ENCODE data around the gene PNPLA2.

The PNPLA2 gene

DNA sequence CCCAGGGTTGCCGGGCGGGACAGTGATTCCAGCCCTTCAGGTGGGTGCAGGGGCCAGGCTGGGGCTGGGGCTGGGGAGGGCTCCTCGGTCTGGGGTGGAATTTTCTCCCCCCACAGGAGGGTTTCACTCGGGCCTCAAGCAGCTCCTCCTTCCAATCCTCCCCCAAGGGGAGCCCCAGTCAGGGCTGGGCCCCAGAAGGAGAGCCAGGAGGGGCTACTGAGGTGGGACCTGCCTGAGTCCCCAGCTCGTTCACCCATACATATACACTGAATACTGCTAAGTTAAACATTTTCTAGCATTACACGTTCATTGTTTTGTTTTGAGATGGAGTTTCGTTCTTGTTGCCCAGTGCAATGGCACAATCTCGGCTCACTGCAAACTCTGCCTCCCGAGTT lies 7.5 kb downstream of the PNPLA2 start:
- no peak for ATAC-seq
- TF ChIP-seq ZFP30 (CRISPR knock-in tag; IDR thresholded peaks at IDR 0.05) (no peak), ARNTL (CRISPR knock-in tag; IDR thresholded peaks at IDR 0.05; ENCODE audit: borderline replicate concordance, low read depth) (no peak)
- TF ChIP-seq, protein P1, sequence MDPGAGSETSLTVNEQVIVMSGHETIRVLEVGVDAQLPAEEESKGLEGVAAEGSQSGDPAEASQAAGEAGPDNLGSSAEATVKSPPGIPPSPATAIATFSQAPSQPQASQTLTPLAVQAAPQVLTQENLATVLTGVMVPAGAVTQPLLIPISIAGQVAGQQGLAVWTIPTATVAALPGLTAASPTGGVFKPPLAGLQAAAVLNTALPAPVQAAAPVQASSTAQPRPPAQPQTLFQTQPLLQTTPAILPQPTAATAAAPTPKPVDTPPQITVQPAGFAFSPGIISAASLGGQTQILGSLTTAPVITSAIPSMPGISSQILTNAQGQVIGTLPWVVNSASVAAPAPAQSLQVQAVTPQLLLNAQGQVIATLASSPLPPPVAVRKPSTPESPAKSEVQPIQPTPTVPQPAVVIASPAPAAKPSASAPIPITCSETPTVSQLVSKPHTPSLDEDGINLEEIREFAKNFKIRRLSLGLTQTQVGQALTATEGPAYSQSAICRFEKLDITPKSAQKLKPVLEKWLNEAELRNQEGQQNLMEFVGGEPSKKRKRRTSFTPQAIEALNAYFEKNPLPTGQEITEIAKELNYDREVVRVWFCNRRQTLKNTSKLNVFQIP (CRISPR knock-in tag; IDR thresholded peaks at IDR 0.05; ENCODE audit: borderline replicate concordance, low read depth): no peak

GRCh38 chr11:826836-827145 lies 8.1 kb downstream of the PNPLA2 start:
- TF ChIP-seq ZC3H10 (CRISPR knock-in tag; IDR thresholded peaks at IDR 0.05): no peak
- TF ChIP-seq TSHZ2 (CRISPR knock-in tag; IDR thresholded peaks at IDR 0.05): no peak
- TF ChIP-seq, protein P2, sequence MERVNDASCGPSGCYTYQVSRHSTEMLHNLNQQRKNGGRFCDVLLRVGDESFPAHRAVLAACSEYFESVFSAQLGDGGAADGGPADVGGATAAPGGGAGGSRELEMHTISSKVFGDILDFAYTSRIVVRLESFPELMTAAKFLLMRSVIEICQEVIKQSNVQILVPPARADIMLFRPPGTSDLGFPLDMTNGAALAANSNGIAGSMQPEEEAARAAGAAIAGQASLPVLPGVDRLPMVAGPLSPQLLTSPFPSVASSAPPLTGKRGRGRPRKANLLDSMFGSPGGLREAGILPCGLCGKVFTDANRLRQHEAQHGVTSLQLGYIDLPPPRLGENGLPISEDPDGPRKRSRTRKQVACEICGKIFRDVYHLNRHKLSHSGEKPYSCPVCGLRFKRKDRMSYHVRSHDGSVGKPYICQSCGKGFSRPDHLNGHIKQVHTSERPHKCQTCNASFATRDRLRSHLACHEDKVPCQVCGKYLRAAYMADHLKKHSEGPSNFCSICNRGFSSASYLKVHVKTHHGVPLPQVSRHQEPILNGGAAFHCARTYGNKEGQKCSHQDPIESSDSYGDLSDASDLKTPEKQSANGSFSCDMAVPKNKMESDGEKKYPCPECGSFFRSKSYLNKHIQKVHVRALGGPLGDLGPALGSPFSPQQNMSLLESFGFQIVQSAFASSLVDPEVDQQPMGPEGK (CRISPR knock-in tag; IDR thresholded peaks at IDR 0.05; ENCODE audit: borderline replicate concordance): no peak
- TF ChIP-seq OSR1 (CRISPR knock-in tag; IDR thresholded peaks at IDR 0.05): no peak
- no peak for TF ChIP-seq ZNF8 (CRISPR knock-in tag; IDR thresholded peaks at IDR 0.05)
- TF ChIP-seq GLIS3 (CRISPR knock-in tag; IDR thresholded peaks at IDR 0.05): no peak
- TF ChIP-seq CREB5 (CRISPR knock-in tag; IDR thresholded peaks at IDR 0.05; ENCODE audit: low read depth): no peak
- TF ChIP-seq PPARA (CRISPR knock-in tag; IDR thresholded peaks at IDR 0.05; ENCODE audit: borderline replicate concordance): no peak
- TF ChIP-seq SNAI2 (CRISPR knock-in tag; IDR thresholded peaks at IDR 0.05): no peak
- no peak for TF ChIP-seq ZFP30 (CRISPR knock-in tag; IDR thresholded peaks at IDR 0.05)
- TF ChIP-seq ESRRG (CRISPR knock-in tag; IDR thresholded peaks at IDR 0.05): no peak
- ATAC-seq: no peak

DNA sequence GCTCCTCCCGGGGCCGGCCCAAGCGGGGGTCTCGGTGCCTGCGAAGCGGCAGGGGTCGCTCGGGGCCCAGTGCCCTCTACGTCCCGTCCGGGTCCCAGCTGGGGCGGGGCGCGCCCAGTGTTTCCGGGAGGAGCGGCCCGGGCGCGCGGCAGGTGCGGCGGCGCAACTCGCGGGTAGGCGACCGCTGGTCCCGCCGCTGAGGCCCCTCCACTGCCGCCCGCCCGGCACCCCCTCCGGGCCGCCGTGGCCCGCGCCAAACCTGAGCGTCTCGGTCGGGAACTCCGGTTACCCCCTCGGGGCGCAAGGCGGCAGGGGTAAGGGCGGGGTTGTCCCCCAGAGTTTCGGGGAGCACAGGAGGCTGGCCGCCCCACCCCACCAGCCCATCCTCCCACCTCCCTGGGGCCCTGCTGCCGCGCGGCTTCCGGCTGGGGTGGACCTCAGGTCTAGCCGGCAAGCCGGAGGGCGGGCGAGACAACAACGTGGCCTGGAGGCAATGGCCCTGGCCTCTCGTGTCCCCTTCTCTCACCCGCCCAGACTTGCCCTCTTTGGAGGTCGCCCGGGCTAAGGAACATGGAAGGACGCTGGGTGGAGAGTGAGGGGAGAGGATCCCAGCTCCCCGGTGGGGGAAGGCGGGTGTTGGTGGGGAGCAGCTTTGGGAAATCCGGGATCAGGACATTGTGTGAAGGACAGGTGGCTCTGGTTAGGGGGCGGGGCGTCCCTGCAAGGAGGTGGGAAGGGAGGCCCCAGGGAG lies 8.6 kb downstream of the PNPLA2 start:
- no peak for ATAC-seq
- TF ChIP-seq ZC3H10 (CRISPR knock-in tag; IDR thresholded peaks at IDR 0.05) (no peak), ZNF565 (CRISPR knock-in tag; conservative IDR thresholded peaks at IDR 0.05; ENCODE audit: low read depth) (no peak), CSDC2 (CRISPR knock-in tag; IDR thresholded peaks at IDR 0.05) (no peak), PPARA (CRISPR knock-in tag; IDR thresholded peaks at IDR 0.05; ENCODE audit: borderline replicate concordance) (no peak), CREB5 (CRISPR knock-in tag; IDR thresholded peaks at IDR 0.05; ENCODE audit: low read depth) (no peak), GLIS3 (CRISPR knock-in tag; IDR thresholded peaks at IDR 0.05) (no peak), TOX (CRISPR knock-in tag; IDR thresholded peaks at IDR 0.05; ENCODE audit: borderline replicate concordance) (no peak), ZFP3 (CRISPR knock-in tag; IDR thresholded peaks at IDR 0.05) (no peak), ZNF8 (CRISPR knock-in tag; IDR thresholded peaks at IDR 0.05) (no peak), ZFP30 (CRISPR knock-in tag; IDR thresholded peaks at IDR 0.05) (no peak), TSHZ2 (CRISPR knock-in tag; IDR thresholded peaks at IDR 0.05) (no peak), ARNTL (CRISPR knock-in tag; IDR thresholded peaks at IDR 0.05; ENCODE audit: borderline replicate concordance, low read depth) (no peak), RARB (CRISPR knock-in tag; IDR thresholded peaks at IDR 0.05) (no peak), ISL1 (CRISPR knock-in tag; IDR thresholded peaks at IDR 0.05) (no peak), SNAI2 (CRISPR knock-in tag; IDR thresholded peaks at IDR 0.05) (no peak), ZNF70 (CRISPR knock-in tag; IDR thresholded peaks at IDR 0.05) (no peak)
- TF ChIP-seq, protein P2 (CRISPR knock-in tag; IDR thresholded peaks at IDR 0.05; ENCODE audit: borderline replicate concordance): no peak
